ENCODE data around the gene MCUR1. TPM values are rescaled to one million over a fixed set of nuclear protein-coding genes. Genes with fewer than 3 reads are reported as not detected.

Gene MCUR1
- total and polyA plus RNA-seq, 9 of the 15 experiments (the other 6 are each of a cell fraction or from before 2014, with no cell fraction given): 5.1 to 60.2 (median 41.4) TPM

DNA sequence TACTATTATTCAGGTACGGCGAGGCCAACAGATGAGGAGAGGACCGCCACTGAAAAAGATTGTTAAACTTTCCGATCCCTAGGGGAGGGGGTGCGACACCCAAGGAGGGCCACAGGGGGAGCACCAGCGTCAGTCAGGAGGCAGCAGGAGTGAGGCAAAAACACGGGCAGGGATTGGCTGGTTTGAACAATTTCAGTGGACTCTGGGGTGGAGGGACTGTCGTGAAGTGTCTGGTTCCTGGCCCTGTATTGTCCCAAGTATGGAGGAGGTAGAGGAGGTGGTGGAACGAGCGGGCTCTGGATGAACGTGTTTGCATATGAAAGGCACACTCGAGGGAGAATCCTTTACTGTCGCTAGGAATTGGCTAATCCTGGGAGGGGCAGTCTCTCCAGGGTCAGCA, 32.5 kb upstream of the MCUR1 start (continued):
- TF ChIP-seq, protein P1, sequence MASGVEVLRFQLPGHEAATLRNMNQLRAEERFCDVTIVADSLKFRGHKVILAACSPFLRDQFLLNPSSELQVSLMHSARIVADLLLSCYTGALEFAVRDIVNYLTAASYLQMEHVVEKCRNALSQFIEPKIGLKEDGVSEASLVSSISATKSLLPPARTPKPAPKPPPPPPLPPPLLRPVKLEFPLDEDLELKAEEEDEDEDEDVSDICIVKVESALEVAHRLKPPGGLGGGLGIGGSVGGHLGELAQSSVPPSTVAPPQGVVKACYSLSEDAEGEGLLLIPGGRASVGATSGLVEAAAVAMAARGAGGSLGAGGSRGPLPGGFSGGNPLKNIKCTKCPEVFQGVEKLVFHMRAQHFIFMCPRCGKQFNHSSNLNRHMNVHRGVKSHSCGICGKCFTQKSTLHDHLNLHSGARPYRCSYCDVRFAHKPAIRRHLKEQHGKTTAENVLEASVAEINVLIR (CRISPR knock-in tag; IDR thresholded peaks at IDR 0.05): no peak
- TF ChIP-seq, protein P2, sequence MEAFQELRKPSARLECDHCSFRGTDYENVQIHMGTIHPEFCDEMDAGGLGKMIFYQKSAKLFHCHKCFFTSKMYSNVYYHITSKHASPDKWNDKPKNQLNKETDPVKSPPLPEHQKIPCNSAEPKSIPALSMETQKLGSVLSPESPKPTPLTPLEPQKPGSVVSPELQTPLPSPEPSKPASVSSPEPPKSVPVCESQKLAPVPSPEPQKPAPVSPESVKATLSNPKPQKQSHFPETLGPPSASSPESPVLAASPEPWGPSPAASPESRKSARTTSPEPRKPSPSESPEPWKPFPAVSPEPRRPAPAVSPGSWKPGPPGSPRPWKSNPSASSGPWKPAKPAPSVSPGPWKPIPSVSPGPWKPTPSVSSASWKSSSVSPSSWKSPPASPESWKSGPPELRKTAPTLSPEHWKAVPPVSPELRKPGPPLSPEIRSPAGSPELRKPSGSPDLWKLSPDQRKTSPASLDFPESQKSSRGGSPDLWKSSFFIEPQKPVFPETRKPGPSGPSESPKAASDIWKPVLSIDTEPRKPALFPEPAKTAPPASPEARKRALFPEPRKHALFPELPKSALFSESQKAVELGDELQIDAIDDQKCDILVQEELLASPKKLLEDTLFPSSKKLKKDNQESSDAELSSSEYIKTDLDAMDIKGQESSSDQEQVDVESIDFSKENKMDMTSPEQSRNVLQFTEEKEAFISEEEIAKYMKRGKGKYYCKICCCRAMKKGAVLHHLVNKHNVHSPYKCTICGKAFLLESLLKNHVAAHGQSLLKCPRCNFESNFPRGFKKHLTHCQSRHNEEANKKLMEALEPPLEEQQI (IDR thresholded peaks at IDR 0.05): peak; percentile 93
- TF ChIP-seq RAD51 (IDR thresholded peaks at IDR 0.05; ENCODE audit: borderline replicate concordance, low read depth): no peak
- peak; percentile 35; the same call in 1 of the 2 replicates for TF ChIP-seq CBX1 (IDR thresholded peaks at IDR 0.05; ENCODE audit: low read depth)
- TF ChIP-seq, protein P3, sequence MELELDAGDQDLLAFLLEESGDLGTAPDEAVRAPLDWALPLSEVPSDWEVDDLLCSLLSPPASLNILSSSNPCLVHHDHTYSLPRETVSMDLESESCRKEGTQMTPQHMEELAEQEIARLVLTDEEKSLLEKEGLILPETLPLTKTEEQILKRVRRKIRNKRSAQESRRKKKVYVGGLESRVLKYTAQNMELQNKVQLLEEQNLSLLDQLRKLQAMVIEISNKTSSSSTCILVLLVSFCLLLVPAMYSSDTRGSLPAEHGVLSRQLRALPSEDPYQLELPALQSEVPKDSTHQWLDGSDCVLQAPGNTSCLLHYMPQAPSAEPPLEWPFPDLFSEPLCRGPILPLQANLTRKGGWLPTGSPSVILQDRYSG (tag; conservative IDR thresholded peaks at IDR 0.05; ENCODE audit: low read depth): no peak
- TF ChIP-seq TEAD1 (CRISPR knock-in tag; IDR thresholded peaks at IDR 0.05): no peak
- TF ChIP-seq, protein P4, sequence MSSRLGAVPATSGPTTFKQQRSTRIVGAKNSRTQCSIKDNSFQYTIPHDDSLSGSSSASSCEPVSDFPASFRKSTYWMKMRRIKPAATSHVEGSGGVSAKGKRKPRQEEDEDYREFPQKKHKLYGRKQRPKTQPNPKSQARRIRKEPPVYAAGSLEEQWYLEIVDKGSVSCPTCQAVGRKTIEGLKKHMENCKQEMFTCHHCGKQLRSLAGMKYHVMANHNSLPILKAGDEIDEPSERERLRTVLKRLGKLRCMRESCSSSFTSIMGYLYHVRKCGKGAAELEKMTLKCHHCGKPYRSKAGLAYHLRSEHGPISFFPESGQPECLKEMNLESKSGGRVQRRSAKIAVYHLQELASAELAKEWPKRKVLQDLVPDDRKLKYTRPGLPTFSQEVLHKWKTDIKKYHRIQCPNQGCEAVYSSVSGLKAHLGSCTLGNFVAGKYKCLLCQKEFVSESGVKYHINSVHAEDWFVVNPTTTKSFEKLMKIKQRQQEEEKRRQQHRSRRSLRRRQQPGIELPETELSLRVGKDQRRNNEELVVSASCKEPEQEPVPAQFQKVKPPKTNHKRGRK (tag; IDR thresholded peaks at IDR 0.05): no peak
- TF ChIP-seq CHD4 (IDR thresholded peaks at IDR 0.05; ENCODE audit: insufficient read depth, insufficient replicate concordance, low read depth, low read length, poor library complexity, severe bottlenecking): no peak
- TF ChIP-seq GATAD2B (IDR thresholded peaks at IDR 0.05; ENCODE audit: borderline replicate concordance): no peak
- TF ChIP-seq ZC3H4 (CRISPR knock-in tag; IDR thresholded peaks at IDR 0.05; ENCODE audit: borderline replicate concordance): no peak
- no peak for TF ChIP-seq POLR2G (IDR thresholded peaks at IDR 0.05; ENCODE audit: low read depth, low read length)
- TF ChIP-seq ZC3H11A (IDR thresholded peaks at IDR 0.05; ENCODE audit: low read depth, low read length): no peak

All from K562 (cell line).